ENCODE data around the gene DZIP1L.

The DZIP1L gene

GRCh38 chr3:138127636-138128365 lies 12.4 kb upstream of the DZIP1L start:
- DNase-seq (ENCODE audit: extremely low spot score) = no peak
- CTCF ChIA-PET = interaction anchor here (1.0 to 1.7 kb wide), 3 partner anchors 9 to 76 kb away, joined by 3 to 11 read pairs (median 3); no protein-coding TSS in a partner anchor
- POLR2A ChIA-PET = interaction anchor here (0.5 kb wide), 1 partner anchor 808 kb away, joined by 7 read pairs; no protein-coding TSS in a partner anchor
- no peak for TF ChIP-seq CTCF (IDR thresholded peaks at IDR 0.05; ENCODE audit: control extremely low read depth, extremely low read depth, low read depth, missing control alignments)

- no peak for TF ChIP-seq CTCF (IDR thresholded peaks at IDR 0.05; ENCODE audit: control extremely low read depth, extremely low read depth, low read depth, missing control alignments)
- DNase-seq (ENCODE audit: extremely low spot score) = no peak
- ChIA-PET POLR2A (no interaction called here), CTCF (no interaction called here)
These were observed 10.3 kb upstream of the DZIP1L start for GRCh38 chr3:138125548-138126221.

GRCh38 chr3:138124706-138125355 lies 9.4 kb upstream of the DZIP1L start:
- DNase-seq (ENCODE audit: extremely low spot score) = no peak
- CTCF ChIA-PET = interaction anchor here (1.6 kb wide), 1 partner anchor 9 kb away, joined by 6 read pairs; the partner anchor contains the start of gene DZIP1L
- no peak for TF ChIP-seq CTCF (IDR thresholded peaks at IDR 0.05; ENCODE audit: control extremely low read depth, extremely low read depth, low read depth, missing control alignments)
- POLR2A ChIA-PET = no interaction called here

- no peak for DNase-seq (ENCODE audit: extremely low spot score)
- ChIA-PET POLR2A (no interaction called here), CTCF (interaction anchor here (1.6 kb wide), 1 partner anchor 8 kb away, joined by 6 read pairs; the partner anchor contains the start of gene DZIP1L)
- no peak for TF ChIP-seq CTCF (IDR thresholded peaks at IDR 0.05; ENCODE audit: control extremely low read depth, extremely low read depth, low read depth, missing control alignments)
These were observed 8.8 kb upstream of the DZIP1L start for GRCh38 chr3:138124188-138124587.

GRCh38 chr3:138119423-138119766 lies 4.0 kb upstream of the DZIP1L start:
- no peak for DNase-seq (ENCODE audit: extremely low spot score)
- no peak for TF ChIP-seq CTCF (IDR thresholded peaks at IDR 0.05; ENCODE audit: control extremely low read depth, extremely low read depth, low read depth, missing control alignments)
- ChIA-PET CTCF (interaction anchor here (0.9 to 3.7 kb wide), 10 partner anchors 8 to 56 kb away, joined by 3 to 68 read pairs (median 6); no protein-coding TSS in a partner anchor), POLR2A (no interaction called here)

- ChIA-PET CTCF (interaction anchor here (0.8 to 3.7 kb wide), 18 partner anchors 8 to 1013 kb away, joined by 3 to 68 read pairs (median 4); no protein-coding TSS in a partner anchor), POLR2A (no interaction called here)
- TF ChIP-seq CTCF (IDR thresholded peaks at IDR 0.05; ENCODE audit: control extremely low read depth, extremely low read depth, low read depth, missing control alignments) = peak; percentile 86
- DNase-seq (ENCODE audit: extremely low spot score) = peak; percentile 69
These were observed 3.4 kb upstream of the DZIP1L start for GRCh38 chr3:138118612-138119422.

Measured in GM10248 (cell line).